Amygdala (tissue), 56 donors: Measurements from ENCODE around the gene SDSL.

Experiments used
- DNase-seq, 56 donors: peaks; one replicate each; lab custom pipeline; 2025; lab: John Stamatoyannopoulos, UW

SDSL gene

GRCh38 chr12:113440947-113441782 is 19.0 kb downstream of the SDSL start:
- no peak for DNase-seq

- no peak for DNase-seq
Measured at GRCh38 chr12:113443030-113443539, 20.9 kb downstream of the SDSL start.

- no peak for DNase-seq
Measured at GRCh38 chr12:113445544-113446171, 23.5 kb downstream of the SDSL start.

GRCh38 chr12:113448873-113449272 is 26.7 kb downstream of the SDSL start:
- DNase-seq, result no peak

GRCh38 chr12:113449299-113449698 is 27.1 kb downstream of the SDSL start:
- DNase-seq, result no peak

GRCh38 chr12:113449839-113450238 is 27.7 kb downstream of the SDSL start:
- DNase-seq, result no peak

- no peak for DNase-seq
Measured at GRCh38 chr12:113452458-113452857, 30.3 kb downstream of the SDSL start.

- DNase-seq, result no peak
Measured at GRCh38 chr12:113453330-113453729, 31.1 kb downstream of the SDSL start.

- DNase-seq, result no peak
Measured at GRCh38 chr12:113456199-113456598, 34.0 kb downstream of the SDSL start.

- DNase-seq, result no peak
Measured at GRCh38 chr12:113456761-113457160, 34.6 kb downstream of the SDSL start.

- no peak for DNase-seq
Measured at GRCh38 chr12:113457185-113457584, 35.0 kb downstream of the SDSL start.

GRCh38 chr12:113457710-113458109 is 35.5 kb downstream of the SDSL start:
- no peak for DNase-seq

- no peak for DNase-seq
Measured at GRCh38 chr12:113459981-113460380, 37.8 kb downstream of the SDSL start.

- no peak for DNase-seq
Measured at GRCh38 chr12:113461666-113462065, 39.5 kb downstream of the SDSL start.

GRCh38 chr12:113462117-113462774 is 40.1 kb downstream of the SDSL start:
- DNase-seq, result peak in 46 of 56 donors; percentile 1 to 85 (median 33)

GRCh38 chr12:113462998-113463745 is 41.0 kb downstream of the SDSL start:
- DNase-seq, result no peak

GRCh38 chr12:113463746-113464451 is 41.7 kb downstream of the SDSL start:
- no peak for DNase-seq

GRCh38 chr12:113464452-113464775 is 42.2 kb downstream of the SDSL start:
- DNase-seq, result no peak

- DNase-seq, result no peak
Measured at GRCh38 chr12:113464852-113465719, 42.9 kb downstream of the SDSL start.
